Mesendoderm (in vitro differentiated cells): Measurements from ENCODE around the gene FREM1.

Experiments used
- DNase-seq: peaks from one replicate; pipeline ENCODE4 v3.0.0; 2013
- H2AK5ac ChIP-seq: 2 replicates; pipeline ENCODE4 v1.6.1; 2013; ENCODE audit warnings: low read length, inconsistent platforms
- H2BK120ac ChIP-seq: 2 replicates; pipeline ENCODE4 v1.6.1; 2013; ENCODE audit warnings: low read depth, mild to moderate bottlenecking, low read length, moderate library complexity, mixed read lengths
- H2BK15ac ChIP-seq: replicated peaks from 2 replicates; pipeline ENCODE4 v1.6.1; 2013; ENCODE audit warnings: low read depth, mild to moderate bottlenecking, moderate library complexity
- H2BK5ac ChIP-seq: 2 replicates; pipeline ENCODE4 v1.6.1; 2013; ENCODE audit warnings: low read length, inconsistent platforms
- H3K18ac ChIP-seq: 2 replicates; pipeline ENCODE4 v1.6.1; 2013; ENCODE audit warnings: mild to moderate bottlenecking, low read length, mixed read lengths
- H3K23ac ChIP-seq: one replicate; pipeline ENCODE4 v1.6.1; 2013; ENCODE audit warnings: low read length
- H3K27ac ChIP-seq: 2 replicates; pipeline ENCODE4 v1.5.1; 2013; ENCODE audit warnings: low read depth, mild to moderate bottlenecking, inconsistent platforms, low read length, moderate library complexity
- H3K27me3 ChIP-seq: 2 replicates; pipeline ENCODE4 v1.6.1; 2013; ENCODE audit warnings: low read length, control low read depth, mild to moderate bottlenecking, inconsistent platforms; ENCODE audit not compliant: insufficient read depth, poor library complexity
- H3K36me3 ChIP-seq: 2 replicates; pipeline ENCODE4 v1.6.1; 2013; ENCODE audit warnings: low read length, inconsistent platforms; ENCODE audit not compliant: control insufficient read depth, insufficient read depth
- H3K4ac ChIP-seq: one replicate; pipeline ENCODE4 v1.6.1; 2013; ENCODE audit warnings: low read depth, mild to moderate bottlenecking, low read length, moderate library complexity
- H3K4me1 ChIP-seq: 2 replicates; pipeline ENCODE4 v1.6.1; 2013; ENCODE audit warnings: low read depth, low read length, inconsistent platforms; ENCODE audit not compliant: control insufficient read depth
- H3K4me2 ChIP-seq: 2 replicates; pipeline ENCODE4 v1.6.1; 2013; ENCODE audit warnings: low read length
- H3K4me3 ChIP-seq: 2 replicates; pipeline ENCODE4 v1.5.1; 2013; ENCODE audit warnings: mild to moderate bottlenecking, low read length
- H3K56ac ChIP-seq: one replicate; pipeline ENCODE4 v1.6.1; 2013; ENCODE audit warnings: low read length
- H3K79me1 ChIP-seq: 2 replicates; pipeline ENCODE4 v1.6.1; 2013; ENCODE audit warnings: low read length, inconsistent platforms
- H3K79me2 ChIP-seq: 2 replicates; pipeline ENCODE4 v1.6.1; 2013; ENCODE audit warnings: mild to moderate bottlenecking, low read length; ENCODE audit not compliant: control insufficient read depth, insufficient read depth
- H3K9ac ChIP-seq: 2 replicates; pipeline ENCODE4 v1.6.1; 2013; ENCODE audit warnings: low read length, inconsistent platforms
- H4K5ac ChIP-seq: one replicate; pipeline ENCODE4 v1.6.1; 2013; ENCODE audit warnings: low read length
- H4K8ac ChIP-seq: one replicate; pipeline ENCODE4 v1.6.1; 2013; ENCODE audit warnings: low read depth, mild to moderate bottlenecking, control low read depth, low read length, moderate library complexity
- WGBS: extraction: QIAGEN DNeasy Blood & Tissue Kit; methylation state at CpG from one replicate; pipeline ENCODE4 v1.1.7; 2013; ENCODE audit warnings: low lambda C conversion rate, missing lambda C conversion rate; ENCODE audit not compliant: insufficient coverage; ENCODE audit errors: extremely low coverage; 5-methylcytosine and 5-hydroxymethylcytosine counted together

The FREM1 gene

GRCh38 chr9:14893280-14893679 lies 16.9 kb downstream of the FREM1 start:
- Histone ChIP-seq H3K18ac (no peak overlapping the region), H3K79me2 (no peaks in the 10 kb centered on the region)
- WGBS, result no CpG with 5 or more reads among the region's 1 CpG

DNA sequence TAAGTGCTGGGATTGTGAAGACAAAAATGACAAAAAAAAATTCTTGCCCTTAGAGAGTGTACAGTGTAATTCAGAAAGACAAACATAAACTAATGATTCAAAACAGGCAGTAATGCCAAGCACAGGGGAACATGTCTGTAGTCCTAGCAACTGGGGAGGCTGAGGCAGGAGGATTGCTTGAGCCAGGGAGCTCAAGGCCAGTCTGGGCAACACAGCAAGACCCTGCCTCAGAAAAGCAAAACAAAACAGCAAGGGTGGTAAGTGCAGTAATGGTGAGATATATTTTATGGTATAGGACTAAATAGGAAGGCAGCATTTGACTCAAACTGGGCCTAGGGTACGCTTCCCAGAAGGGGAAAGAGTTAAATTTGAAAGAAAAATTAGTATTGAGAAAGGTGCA lies 18.9 kb downstream of the FREM1 start:
- no peak for DNase-seq
- Histone ChIP-seq H4K5ac (no peak overlapping the region), H3K4me3 (no peak overlapping the region), H3K9ac (no peak overlapping the region), H3K27me3 (no peaks in the 10 kb centered on the region), H3K4ac (no peak overlapping the region), H2AK5ac (no peak overlapping the region), H3K18ac (no peak overlapping the region), H3K79me2 (no peaks in the 10 kb centered on the region), H2BK5ac (no peak overlapping the region), H4K8ac (no peak overlapping the region), H3K36me3 (no peaks in the 10 kb centered on the region), H2BK15ac (no peak overlapping the region), H3K79me1 (no peaks in the 10 kb centered on the region), H3K23ac (no peak overlapping the region), H2BK120ac (no peak overlapping the region), H3K4me2 (no peak overlapping the region), H3K4me1 (no peaks in the 10 kb centered on the region), H3K27ac (no peak overlapping the region), H3K56ac (no peak overlapping the region)
- whole genome bisulfite sequencing, result no CpG with 5 or more reads among the region's 1 CpG

More at GRCh38 chr9:14893280-14893679, 16.9 kb downstream of the FREM1 start:
- H3K79me1 ChIP-seq, result no peaks in the 10 kb centered on the region
- H3K27ac ChIP-seq, result no peak overlapping the region
- H3K56ac ChIP-seq, result no peak overlapping the region
- H3K9ac ChIP-seq, result no peak overlapping the region
- H2BK120ac ChIP-seq, result no peak overlapping the region
- H3K27me3 ChIP-seq, result no peaks in the 10 kb centered on the region
- H3K4me3 ChIP-seq, result no peak overlapping the region
- no peak overlapping the region for H3K4me2 ChIP-seq
- no peak for DNase-seq
- H3K4ac ChIP-seq, result no peak overlapping the region
- no peak overlapping the region for H2BK15ac ChIP-seq
- no peaks in the 10 kb centered on the region for H3K4me1 ChIP-seq
- no peak overlapping the region for H4K8ac ChIP-seq
- H2BK5ac ChIP-seq, result no peak overlapping the region
- H3K23ac ChIP-seq, result no peak overlapping the region
- H3K36me3 ChIP-seq, result no peaks in the 10 kb centered on the region
- H2AK5ac ChIP-seq, result no peak overlapping the region
- H4K5ac ChIP-seq, result no peak overlapping the region

DNA sequence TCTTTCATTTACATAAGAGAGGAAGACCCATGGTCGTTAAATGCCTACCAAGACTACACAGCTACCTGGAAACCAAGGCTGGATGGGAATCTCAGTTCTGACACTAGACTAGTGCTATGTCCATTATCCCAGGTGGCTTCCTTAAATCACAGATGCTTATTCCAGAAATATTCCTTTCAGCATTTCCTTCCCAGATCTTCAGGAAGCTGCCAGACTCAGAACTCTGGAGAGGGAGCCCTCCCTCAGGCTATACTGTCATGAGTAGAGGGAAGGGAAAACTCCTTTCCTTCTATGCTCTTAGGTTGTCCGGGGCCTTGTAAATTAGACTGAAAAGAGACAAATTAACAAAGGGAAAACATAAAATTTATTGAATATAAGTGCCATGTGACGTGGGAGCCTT lies 20.8 kb downstream of the FREM1 start:
- Histone ChIP-seq H3K27ac (no peak overlapping the region), H3K23ac (no peak overlapping the region), H3K27me3 (no peaks in the 10 kb centered on the region), H4K5ac (no peak overlapping the region), H3K56ac (no peak overlapping the region), H2AK5ac (no peak overlapping the region), H3K9ac (no peak overlapping the region), H4K8ac (no peak overlapping the region), H3K79me2 (no peaks in the 10 kb centered on the region), H3K18ac (no peak overlapping the region), H3K4me1 (no peaks in the 10 kb centered on the region), H2BK15ac (no peak overlapping the region), H3K4me2 (no peak overlapping the region), H2BK120ac (no peak overlapping the region), H3K79me1 (no peaks in the 10 kb centered on the region), H3K4me3 (no peak overlapping the region), H3K36me3 (no peaks in the 10 kb centered on the region), H3K4ac (no peak overlapping the region), H2BK5ac (no peak overlapping the region)
- no peak for DNase-seq
- no CpG with 5 or more reads among the region's 3 CpGs for WGBS

GRCh38 chr9:14888875-14889274 lies 21.4 kb downstream of the FREM1 start:
- H3K79me1 ChIP-seq, result no peaks in the 10 kb centered on the region
- H3K56ac ChIP-seq, result no peak overlapping the region
- no peak overlapping the region for H3K4me2 ChIP-seq
- no peaks in the 10 kb centered on the region for H3K79me2 ChIP-seq
- no CpG with 5 or more reads among the region's 1 CpG for WGBS
- no peak overlapping the region for H2BK15ac ChIP-seq
- no peak overlapping the region for H4K8ac ChIP-seq
- H3K23ac ChIP-seq, result no peak overlapping the region
- H2BK5ac ChIP-seq, result no peak overlapping the region
- no peaks in the 10 kb centered on the region for H3K27me3 ChIP-seq
- H2AK5ac ChIP-seq, result no peak overlapping the region
- H3K9ac ChIP-seq, result no peak overlapping the region
- H3K4me3 ChIP-seq, result no peak overlapping the region
- H3K4me1 ChIP-seq, result no peaks in the 10 kb centered on the region
- H3K27ac ChIP-seq, result no peak overlapping the region
- H3K18ac ChIP-seq, result no peak overlapping the region
- no peak overlapping the region for H4K5ac ChIP-seq
- H3K4ac ChIP-seq, result no peak overlapping the region
- H3K36me3 ChIP-seq, result no peaks in the 10 kb centered on the region
- DNase-seq, result no peak
- no peak overlapping the region for H2BK120ac ChIP-seq

DNA sequence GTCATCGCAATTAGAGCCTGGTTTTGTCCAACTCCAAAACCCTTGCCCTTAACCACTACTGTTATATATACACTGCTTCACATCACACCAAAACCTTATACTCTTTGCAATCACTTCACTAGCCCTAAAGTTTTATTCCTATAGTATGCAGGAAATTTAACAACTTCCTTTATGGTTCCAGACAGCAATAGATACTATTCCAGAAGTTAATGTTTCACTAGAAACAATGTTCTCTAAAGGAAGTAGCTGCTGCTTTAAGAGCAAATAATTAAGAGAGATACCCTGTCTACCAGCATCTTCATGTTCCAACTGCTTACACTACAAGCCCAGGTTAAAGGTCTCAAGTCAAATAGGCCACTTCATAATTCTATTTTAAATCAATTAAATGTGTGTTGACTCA lies 22.0 kb downstream of the FREM1 start:
- H4K8ac ChIP-seq, result no peak overlapping the region

GRCh38 chr9:14887149-14887548 lies 23.1 kb downstream of the FREM1 start:
- Histone ChIP-seq H3K9ac (no peak overlapping the region), H3K56ac (no peak overlapping the region), H2BK5ac (no peak overlapping the region), H4K8ac (no peak overlapping the region), H3K79me2 (no peaks in the 10 kb centered on the region), H3K27ac (no peak overlapping the region), H3K4me3 (no peak overlapping the region), H3K18ac (no peak overlapping the region), H2AK5ac (no peak overlapping the region), H3K23ac (no peak overlapping the region), H4K5ac (no peak overlapping the region), H3K27me3 (no peaks in the 10 kb centered on the region), H3K79me1 (no peaks in the 10 kb centered on the region), H3K4me2 (no peak overlapping the region), H3K36me3 (no peaks in the 10 kb centered on the region), H2BK120ac (no peak overlapping the region), H2BK15ac (no peak overlapping the region), H3K4me1 (no peaks in the 10 kb centered on the region), H3K4ac (no peak overlapping the region)
- no peak for DNase-seq
- WGBS, result no CpG with 5 or more reads among the region's 4 CpGs

More for the DNA sequence above, 22.0 kb downstream of the FREM1 start:
- Histone ChIP-seq H2BK15ac (no peak overlapping the region), H3K79me1 (no peaks in the 10 kb centered on the region), H4K5ac (no peak overlapping the region), H3K4me3 (no peak overlapping the region), H3K27ac (no peak overlapping the region), H3K18ac (no peak overlapping the region), H3K56ac (no peak overlapping the region), H3K4me2 (no peak overlapping the region), H2BK5ac (no peak overlapping the region), H3K23ac (no peak overlapping the region), H3K79me2 (no peaks in the 10 kb centered on the region), H3K27me3 (no peaks in the 10 kb centered on the region), H3K4ac (no peak overlapping the region), H2BK120ac (no peak overlapping the region), H2AK5ac (no peak overlapping the region), H3K36me3 (no peaks in the 10 kb centered on the region), H3K9ac (no peak overlapping the region), H3K4me1 (no peaks in the 10 kb centered on the region)
- WGBS, result no CpG with 5 or more reads among the region's 1 CpG
- DNase-seq, result no peak
